HepG2 (cell line): ENCODE measurements around the gene PIGL. TPM values are rescaled to one million over a fixed set of nuclear protein-coding genes. Genes with fewer than 3 reads are reported as not detected.

ENCODE experiments used
- ATAC-seq: fragments of 200-7000 bp; cut with Tn5 transposase; 3 replicates; pipeline ENCODE4 v1.9.1; 2020; ENCODE audit warnings: mild to moderate bottlenecking, moderate library complexity
- BruUV-seq: library from RNA; stranded (reverse); fragments of 400-500 nt; replicated peaks from 2 replicates; lab custom pipeline; 2021; lab: Mats Ljungman, UMichigan
- CTCF ChIA-PET: fragments of 300-600 bp; formaldehyde crosslinking; extraction: SDS; loops from one replicate; lab custom pipeline; 2021; ENCODE audit warnings: low total read pairs, inconsistent platforms, low intra/inter-chr PET ratio; lab: Yijun Ruan, JAX
- POLR2A ChIA-PET: fragments of 350-600 bp; sonication (Branson Sonifier 250); formaldehyde crosslinking; loops from one replicate; lab custom pipeline; 2020; ENCODE audit warnings: antibody characterized with exemption, inconsistent platforms; lab: Yijun Ruan, JAX
- DNase-seq: peaks from one replicate; pipeline ENCODE4 v3.0.0-alpha.2; 2015; ENCODE audit warnings: low spot score
- FAIRE-seq: peaks from 3 replicates; lab custom pipeline; 2011; peaks lifted over from hg19 to GRCh38; lab: Jason Lieb, UNC
- H2AFZ ChIP-seq: one replicate; pipeline ENCODE4 v1.6.1; 2011; ENCODE audit warnings: low read length, inconsistent platforms
- H3K27ac ChIP-seq: fragments of 300-600 bp; 3 replicates; pipeline ENCODE4 v1.8.0; 2011; ENCODE audit warnings: mixed run types, mild to moderate bottlenecking, mixed read lengths, low read length, inconsistent platforms; ENCODE audit not compliant: insufficient read depth; ENCODE audit errors: extremely low read length
- H3K27me3 ChIP-seq, 2 experiments: fragments of 200-600 bp in 1 of 2; 2 replicates in 1 of 2; 3 replicates in 1 of 2; pipeline versions ENCODE4 v1.6.0 to v1.8.0; 2011; ENCODE audit warnings: low read length in 2 of 2, mild to moderate bottlenecking in 2 of 2, moderate library complexity in 2 of 2, inconsistent platforms in 1 of 2; ENCODE audit not compliant: insufficient read depth in 2 of 2, control insufficient read depth in 1 of 2
- H3K36me3 ChIP-seq, 2 experiments: fragments of 200-600 bp in 1 of 2; replicated peaks in 1 of 2; 2 replicates in 1 of 2; 3 replicates in 1 of 2; pipeline versions ENCODE4 v1.5.1 to v1.8.0; 2011; ENCODE audit warnings: low read length in 2 of 2, inconsistent platforms in 1 of 2; ENCODE audit not compliant: insufficient read depth in 2 of 2, control insufficient read depth in 1 of 2
- H3K4me1 ChIP-seq: 2 replicates; pipeline ENCODE4 v1.5.1; 2012; ENCODE audit warnings: low read length, inconsistent platforms; ENCODE audit not compliant: insufficient read depth
- H3K4me2 ChIP-seq: 2 replicates; pipeline ENCODE4 v1.6.0; 2011; ENCODE audit warnings: low read depth, low read length, inconsistent platforms
- H3K4me3 ChIP-seq, 3 experiments: fragments of 200-600 bp in 1 of 3; sonication (generic), shearing (Covaris generic) in 1 of 3; replicated peaks in 1 of 3; 2 replicates each; pipeline ENCODE4 v1.5.1; 2011 to 2016; ENCODE audit warnings: low read length in 3 of 3, inconsistent platforms in 2 of 3, low read depth in 2 of 3, mild to moderate bottlenecking in 2 of 3, control low read depth in 1 of 3, mixed read lengths in 1 of 3; ENCODE audit not compliant: insufficient read depth in 1 of 3
- H3K79me2 ChIP-seq: one replicate; pipeline ENCODE4 v1.6.1; 2011; ENCODE audit warnings: low read length, inconsistent platforms; ENCODE audit not compliant: insufficient read depth
- H3K9ac ChIP-seq: 2 replicates; pipeline ENCODE4 v1.6.0; 2011; ENCODE audit warnings: mild to moderate bottlenecking, low read depth, low read length, inconsistent platforms; ENCODE audit not compliant: insufficient read depth
- H3K9me3 ChIP-seq: 2 replicates; pipeline ENCODE4 v1.5.1; 2012; ENCODE audit warnings: mild to moderate bottlenecking, low read length
- H4K20me1 ChIP-seq: 2 replicates; pipeline ENCODE4 v1.6.0; 2011; ENCODE audit warnings: inconsistent platforms, mild to moderate bottlenecking, low read length, moderate library complexity; ENCODE audit not compliant: insufficient read depth
- ATF7-NPFF ChIP-seq: sonication (generic); formaldehyde crosslinking; IDR thresholded peaks from 2 replicates; pipeline ENCODE4 v1.8.1; 2023; ENCODE audit warnings: mild to moderate bottlenecking, low read depth, missing genetic modification reagents, moderate library complexity
- ATRX ChIP-seq: sonication (generic); formaldehyde crosslinking; IDR thresholded peaks from 2 replicates; pipeline ENCODE4 v1.4.0; 2020; ENCODE audit warnings: missing genetic modification reagents, borderline replicate concordance
- CREM ChIP-seq, 2 experiments: sonication (generic) in 1 of 2; formaldehyde crosslinking in 1 of 2; IDR thresholded peaks; 2 replicates each; pipeline versions ENCODE4 v1.4.0 to v1.6.1; 2016 to 2020; ENCODE audit warnings: antibody characterized with exemption in 1 of 2, mild to moderate bottlenecking in 1 of 2, missing genetic modification reagents in 1 of 2
- HOXA5 ChIP-seq: sonication (generic); formaldehyde crosslinking; IDR thresholded peaks from 2 replicates; pipeline ENCODE4 v1.4.0; 2020; ENCODE audit warnings: missing genetic modification reagents
- NBN ChIP-seq: fragments of 450-650 bp; conservative IDR thresholded peaks from 2 replicates; pipeline ENCODE4 v1.6.1; 2017
- PAF1 ChIP-seq: IDR thresholded peaks from 2 replicates; pipeline ENCODE4 v1.6.1; 2016; ENCODE audit warnings: missing genetic modification reagents, missing compliant biosample characterization
- RFX3 ChIP-seq: IDR thresholded peaks from 2 replicates; pipeline ENCODE4 v1.6.1; 2016; ENCODE audit warnings: missing biosample characterization, missing genetic modification reagents
- SRSF4 ChIP-seq: fragments of 200-400 bp; formaldehyde crosslinking; IDR thresholded peaks from one replicate; pipeline ENCODE4 v1.6.1; 2018; ENCODE audit warnings: mild to moderate bottlenecking, low read depth, low read length, moderate library complexity; ENCODE audit not compliant: poor library complexity, severe bottlenecking
- THYN1 ChIP-seq: sonication (generic); formaldehyde crosslinking; IDR thresholded peaks from 2 replicates; pipeline ENCODE4 v1.8.1; 2023; ENCODE audit warnings: low read depth, mild to moderate bottlenecking, moderate library complexity, missing genetic modification reagents, borderline replicate concordance
- ZNF460 ChIP-seq: sonication (generic); formaldehyde crosslinking; IDR thresholded peaks from 2 replicates; pipeline ENCODE4 v1.5.1; 2020; ENCODE audit warnings: missing genetic modification reagents, mild to moderate bottlenecking, borderline replicate concordance
- WGBS: methylation state at CpG from one replicate; pipeline ENCODE4 v1.1.6; 2017; ENCODE audit warnings: low lambda C conversion rate; 5-methylcytosine and 5-hydroxymethylcytosine counted together
- in situ Hi-C: cut with HindIII; loops from 2 replicates; pipeline ENCODE4 v1.10.0; 2017; ENCODE audit warnings: low pct_unique_long_range_greater_than_20kb; ENCODE audit not compliant: extremely low pct_ligation_motif_present
- intact Hi-C: fragments of 100-400 bp; cut with micrococcal nuclease; formaldehyde crosslinking; loops from one replicate; pipeline ENCODE4 v1.10.0; 2022; ENCODE audit not compliant: unreplicated experiment
- polyA plus RNA-seq, 8 experiments: library from polyadenylated mRNA; depleted of rRNA in 3 of 8; stranded (reverse) in 7 of 8; unstranded in 1 of 8; fragments of >200 nt; fragmentation: Illumina TruSeq in 4 of 8; extraction: Trizol in 4 of 8; gene quantifications; 2 replicates each; pipeline versions ENCODE4 v1.2.1 to v1.2.3, GENCODE V29; 2011 to 2016; ENCODE audit warnings: low read depth in 4 of 8, missing spikeins in 1 of 8, mixed read lengths in 1 of 8; ENCODE audit not compliant: insufficient read depth in 1 of 8
- total RNA-seq, 5 experiments: library from RNA; depleted of rRNA; stranded (reverse); fragments of >200 nt; fragmentation: Illumina TruSeq; extraction: Trizol; gene quantifications; 2 replicates each; pipeline ENCODE4 v1.2.3, GENCODE V29; 2016; ENCODE audit warnings: low read depth in 1 of 5
- TF ChIP-seq, protein P1 (sequence below): sonication (generic); formaldehyde crosslinking; IDR thresholded peaks from 2 replicates; pipeline ENCODE4 v1.8.1; 2023; ENCODE audit warnings: missing genetic modification reagents, mild to moderate bottlenecking, borderline replicate concordance
- TF ChIP-seq, protein P2 (sequence below): sonication (generic); formaldehyde crosslinking; IDR thresholded peaks from 2 replicates; pipeline ENCODE4 v1.4.0; 2020; ENCODE audit warnings: low read depth, mild to moderate bottlenecking, missing genetic modification reagents
- TF ChIP-seq, protein P3 (sequence below): sonication (generic); formaldehyde crosslinking; IDR thresholded peaks from 2 replicates; pipeline ENCODE4 v1.4.0; 2020; ENCODE audit warnings: missing genetic modification reagents

The PIGL gene
- total and polyA plus RNA-seq, 2 of the 13 experiments (the other 11 are each of a cell fraction or from before 2014, with no cell fraction given) = 28.5 to 63.8 TPM

DNA sequence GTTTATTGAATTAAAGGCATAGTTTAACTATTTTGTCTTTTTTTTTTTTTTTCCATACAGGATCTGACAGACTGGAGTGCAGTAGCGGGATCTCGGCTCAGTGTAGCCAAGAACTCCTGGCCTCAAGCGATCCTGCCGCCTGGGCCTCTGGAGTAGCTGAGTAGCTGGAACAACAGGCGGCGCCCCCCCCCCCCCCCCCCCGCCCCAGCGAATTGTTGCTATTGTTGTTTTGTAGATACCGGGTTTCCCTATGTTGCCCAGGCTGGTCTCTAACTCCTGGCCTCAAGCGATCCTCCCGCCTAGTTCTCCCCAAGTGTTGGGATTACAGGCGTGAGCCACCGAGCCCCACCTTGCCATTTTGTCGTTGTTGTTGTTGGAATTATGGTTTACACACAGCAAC is 137.6 kb downstream of the PIGL start:
- Histone ChIP-seq H3K9ac (no peak overlapping the region), H3K36me3 (peaks cover 0 to 4% of the 10 kb centered on the region in 2 experiments; a peak in 2 of 5 replicates), H3K9me3 (no peaks in the 10 kb centered on the region), H3K79me2 (peaks cover 30% of the 10 kb centered on the region), H3K27ac (no peak overlapping the region), H3K27me3 (no peaks in the 10 kb centered on the region), H4K20me1 (peaks cover 10% of the 10 kb centered on the region), H3K4me2 (no peak overlapping the region), H2AFZ (no peak overlapping the region), H3K4me3 (no peak overlapping the region), H3K4me1 (peaks cover 26% of the 10 kb centered on the region)
- ChIA-PET CTCF (no interaction called here), POLR2A (interaction anchor here (1.2 to 1.5 kb wide), 2 partner anchors 9 to 57 kb away, joined by 3 to 4 read pairs; no protein-coding TSS in a partner anchor)
- DNase-seq (no peak), FAIRE-seq (no peak), ATAC-seq (no peak)
- in situ Hi-C loops = loop anchor here (5.0 kb wide), 1 partner anchor 67 kb away; no protein-coding TSS in a partner anchor
- TF ChIP-seq HOXA5 (no peak), PAF1 (CRISPR knock-in tag) (no peak), ZNF460 (CRISPR knock-in tag) (no peak), NBN (no peak), THYN1 (no peak), CREM (IDR thresholded peaks at IDR 0.05) (no peak), CREM (CRISPR knock-in tag; IDR thresholded peaks at IDR 0.05) (no peak), RFX3 (CRISPR knock-in tag) (no peak), ATRX (CRISPR knock-in tag) (no peak), ATF7-NPFF (no peak), SRSF4 (no peak)
- TF ChIP-seq, protein P1, sequence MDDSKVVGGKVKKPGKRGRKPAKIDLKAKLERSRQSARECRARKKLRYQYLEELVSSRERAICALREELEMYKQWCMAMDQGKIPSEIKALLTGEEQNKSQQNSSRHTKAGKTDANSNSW (CRISPR knock-in tag) = no peak
- TF ChIP-seq, protein P2, sequence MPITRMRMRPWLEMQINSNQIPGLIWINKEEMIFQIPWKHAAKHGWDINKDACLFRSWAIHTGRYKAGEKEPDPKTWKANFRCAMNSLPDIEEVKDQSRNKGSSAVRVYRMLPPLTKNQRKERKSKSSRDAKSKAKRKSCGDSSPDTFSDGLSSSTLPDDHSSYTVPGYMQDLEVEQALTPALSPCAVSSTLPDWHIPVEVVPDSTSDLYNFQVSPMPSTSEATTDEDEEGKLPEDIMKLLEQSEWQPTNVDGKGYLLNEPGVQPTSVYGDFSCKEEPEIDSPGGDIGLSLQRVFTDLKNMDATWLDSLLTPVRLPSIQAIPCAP (CRISPR knock-in tag) = no peak
- TF ChIP-seq, protein P3, sequence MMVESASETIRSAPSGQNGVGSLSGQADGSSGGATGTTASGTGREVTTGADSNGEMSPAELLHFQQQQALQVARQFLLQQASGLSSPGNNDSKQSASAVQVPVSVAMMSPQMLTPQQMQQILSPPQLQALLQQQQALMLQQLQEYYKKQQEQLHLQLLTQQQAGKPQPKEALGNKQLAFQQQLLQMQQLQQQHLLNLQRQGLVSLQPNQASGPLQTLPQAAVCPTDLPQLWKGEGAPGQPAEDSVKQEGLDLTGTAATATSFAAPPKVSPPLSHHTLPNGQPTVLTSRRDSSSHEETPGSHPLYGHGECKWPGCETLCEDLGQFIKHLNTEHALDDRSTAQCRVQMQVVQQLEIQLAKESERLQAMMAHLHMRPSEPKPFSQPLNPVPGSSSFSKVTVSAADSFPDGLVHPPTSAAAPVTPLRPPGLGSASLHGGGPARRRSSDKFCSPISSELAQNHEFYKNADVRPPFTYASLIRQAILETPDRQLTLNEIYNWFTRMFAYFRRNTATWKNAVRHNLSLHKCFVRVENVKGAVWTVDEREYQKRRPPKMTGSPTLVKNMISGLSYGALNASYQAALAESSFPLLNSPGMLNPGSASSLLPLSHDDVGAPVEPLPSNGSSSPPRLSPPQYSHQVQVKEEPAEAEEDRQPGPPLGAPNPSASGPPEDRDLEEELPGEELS = no peak
- BruUV-seq = no TSS peak
- WGBS = 96% methylated on average over 14 of the region's 14 CpGs
- intact Hi-C loops = loop anchor here (5.0 kb wide), 2 partner anchors 42 to 137 kb away; partner anchors contain the start of genes NCOR1 and PIGL
